A549 (cell line): ENCODE measurements around the gene RAD51B. TPM values are rescaled to one million over a fixed set of nuclear protein-coding genes. Genes with fewer than 3 reads are reported as not detected.

Source experiments
- ATAC-seq, 2 experiments: fragments of 200-7000 bp in 1 of 2; fragments of >200 bp in 1 of 2; cut with Nextera tagmentation in 1 of 2; cut with Tn5 transposase in 1 of 2; 3 replicates each; pipeline versions ENCODE4 v1.8.0 to v1.9.1; 2018 to 2020; ENCODE audit warnings: mild to moderate bottlenecking in 1 of 2, moderate library complexity in 1 of 2
- CTCF ChIA-PET: fragments of 300-600 bp; sonication (Branson Sonifier 250); formaldehyde crosslinking; extraction: SDS; loops from one replicate; lab custom pipeline; 2021; ENCODE audit warnings: antibody characterized with exemption, inconsistent platforms; lab: Yijun Ruan, JAX
- POLR2A ChIA-PET: fragments of 350-600 bp; formaldehyde crosslinking; extraction: SDS; loops from one replicate; lab custom pipeline; 2021; ENCODE audit warnings: antibody characterized with exemption, inconsistent platforms; lab: Yijun Ruan, JAX
- DNase-seq, 2 experiments: peaks; one replicate each; pipeline versions ENCODE4 v3.0.0 to v3.0.0-alpha.2; 2011 to 2016; ENCODE audit warnings: low read depth in 1 of 2, low spot score in 1 of 2
- FAIRE-seq: peaks from 2 replicates; lab custom pipeline; 2011; peaks lifted over from hg19 to GRCh38; lab: Jason Lieb, UNC
- H3K27ac ChIP-seq, 2 experiments: fragments of >200 bp; sonication (Bioruptor Twin); formaldehyde crosslinking; 3 replicates each; pipeline ENCODE4 v1.5.1; 2016 to 2017
- H3K4me1 ChIP-seq: fragments of >200 bp; sonication (Bioruptor Twin); formaldehyde crosslinking; 3 replicates; pipeline ENCODE4 v1.6.1; 2016
- H3K4me2 ChIP-seq: fragments of >200 bp; sonication (Bioruptor Twin); formaldehyde crosslinking; 3 replicates; pipeline ENCODE4 v1.6.1; 2016
- H3K4me3 ChIP-seq: fragments of >200 bp; sonication (Bioruptor Twin); formaldehyde crosslinking; 3 replicates; pipeline ENCODE4 v1.5.1; 2016
- H3K9me3 ChIP-seq: fragments of >200 bp; sonication (Bioruptor Twin); formaldehyde crosslinking; 3 replicates; pipeline ENCODE4 v1.6.1; 2016
- ATOH8 ChIP-seq: fragments of 250-450 bp; sonication (Bioruptor Pico); IDR thresholded peaks from 2 replicates; pipeline ENCODE4 v1.5.0; 2020; ENCODE audit warnings: low read depth, mild to moderate bottlenecking, moderate library complexity
- BHLHE40 ChIP-seq: IDR thresholded peaks from 2 replicates; pipeline ENCODE4 v1.6.1; 2012; ENCODE audit warnings: low read depth, low read length, inconsistent platforms
- CBX2 ChIP-seq: fragments of 200-600 bp; sonication (generic); IDR thresholded peaks from 2 replicates; pipeline ENCODE4 v1.6.1; 2016; ENCODE audit warnings: low read depth, mild to moderate bottlenecking, borderline replicate concordance
- CBX8 ChIP-seq: fragments of 200-600 bp; sonication (generic); IDR thresholded peaks from 2 replicates; pipeline ENCODE4 v1.6.1; 2016
- EHMT2 ChIP-seq: fragments of 200-600 bp; sonication (generic); IDR thresholded peaks from 2 replicates; pipeline ENCODE4 v1.6.1; 2016; ENCODE audit warnings: antibody characterized with exemption, low read depth, mild to moderate bottlenecking, moderate library complexity
- FOSB ChIP-seq: fragments of 250-450 bp; sonication (Bioruptor Pico); IDR thresholded peaks from 2 replicates; pipeline ENCODE4 v1.5.0; 2020; ENCODE audit warnings: mild to moderate bottlenecking, moderate library complexity
- FOXS1 ChIP-seq: fragments of 250-450 bp; sonication (Bioruptor Pico); IDR thresholded peaks from 2 replicates; pipeline ENCODE4 v1.5.0; 2020; ENCODE audit warnings: mild to moderate bottlenecking, moderate library complexity
- GATA3 ChIP-seq: IDR thresholded peaks from 2 replicates; pipeline ENCODE4 v1.6.1; 2012; ENCODE audit warnings: borderline replicate concordance
- HDAC2 ChIP-seq: fragments of 200-600 bp; sonication (generic); IDR thresholded peaks from 2 replicates; pipeline ENCODE4 v1.6.1; 2016
- HES2 ChIP-seq: fragments of >200 bp; sonication (Bioruptor Twin); formaldehyde crosslinking; IDR thresholded peaks from 2 replicates; pipeline ENCODE4 v1.6.1; 2016
- HEYL ChIP-seq: fragments of 250-450 bp; sonication (Bioruptor Pico); IDR thresholded peaks from 2 replicates; pipeline ENCODE4 v1.8.0; 2021; ENCODE audit warnings: mild to moderate bottlenecking, moderate library complexity
- JUN ChIP-seq, 2 experiments: fragments of >200 bp; sonication (Bioruptor Twin); formaldehyde crosslinking; IDR thresholded peaks; 2 replicates in 1 of 2; 3 replicates in 1 of 2; pipeline ENCODE4 v1.6.1; 2016 to 2017
- KDM1A ChIP-seq: fragments of 200-600 bp; sonication (generic); IDR thresholded peaks from 2 replicates; pipeline ENCODE4 v1.6.1; 2016; ENCODE audit warnings: low read depth, mild to moderate bottlenecking
- KDM5A ChIP-seq: fragments of 200-600 bp; sonication (generic); IDR thresholded peaks from 2 replicates; pipeline ENCODE4 v1.6.1; 2016; ENCODE audit warnings: antibody characterized with exemption, mild to moderate bottlenecking
- POLR2AphosphoS2 ChIP-seq: conservative IDR thresholded peaks from 2 replicates; pipeline ENCODE4 v1.6.1; 2012; ENCODE audit warnings: low read length, improper control_type of control experiment, inconsistent platforms
- RAD21 ChIP-seq, 2 experiments: fragments of >200 bp in 1 of 2; sonication (Bioruptor Twin) in 1 of 2; formaldehyde crosslinking in 1 of 2; IDR thresholded peaks in 1 of 2; conservative IDR thresholded peaks in 1 of 2; 2 replicates in 1 of 2; 3 replicates in 1 of 2; pipeline ENCODE4 v1.6.1; 2012 to 2018; ENCODE audit warnings: inconsistent platforms in 1 of 2
- RCOR1 ChIP-seq: fragments of 150-350 bp; IDR thresholded peaks from 2 replicates; pipeline ENCODE4 v1.6.1; 2014; ENCODE audit warnings: antibody characterized with exemption, low read length, low read depth
- REST ChIP-seq: fragments of 200-600 bp; sonication (generic); IDR thresholded peaks from 2 replicates; pipeline ENCODE4 v1.6.1; 2016; ENCODE audit warnings: antibody characterized with exemption, mild to moderate bottlenecking, moderate library complexity
- SREBF2 ChIP-seq: fragments of 450-650 bp; IDR thresholded peaks from 2 replicates; pipeline ENCODE4 v1.6.1; 2014; ENCODE audit warnings: mild to moderate bottlenecking, moderate library complexity
- ZFP36 ChIP-seq: fragments of 450-650 bp; IDR thresholded peaks from 2 replicates; pipeline ENCODE4 v1.6.1; 2014; ENCODE audit warnings: borderline replicate concordance; ENCODE audit not compliant: partially characterized antibody
- WGBS: methylation state at CpG from one replicate; pipeline ENCODE4 v1.1.6; 2017; ENCODE audit errors: missing lambda C conversion rate; 5-methylcytosine and 5-hydroxymethylcytosine counted together
- polyA plus RNA-seq, 4 experiments: library from polyadenylated mRNA; depleted of rRNA in 3 of 4; stranded (reverse); fragments of >200 nt; fragmentation: RNase III in 1 of 4; extraction: RNeasy Plus Mini Kit Qiagen cat#74134 plus additional on column Dnase treatment in 1 of 4; gene quantifications; 2 replicates in 3 of 4; 3 replicates in 1 of 4; pipeline ENCODE4 v1.2.3, GENCODE V29; 2011 to 2017
- TF ChIP-seq, protein P1 (sequence below): fragments of 150-350 bp; IDR thresholded peaks from 2 replicates; pipeline ENCODE4 v1.6.1; 2014; ENCODE audit warnings: low read depth, mild to moderate bottlenecking, low read length

RAD51B gene
- polyA plus RNA-seq, 2 of the 4 experiments (the other 2 are of a cell fraction), result 7.2 to 10.8 TPM

DNA sequence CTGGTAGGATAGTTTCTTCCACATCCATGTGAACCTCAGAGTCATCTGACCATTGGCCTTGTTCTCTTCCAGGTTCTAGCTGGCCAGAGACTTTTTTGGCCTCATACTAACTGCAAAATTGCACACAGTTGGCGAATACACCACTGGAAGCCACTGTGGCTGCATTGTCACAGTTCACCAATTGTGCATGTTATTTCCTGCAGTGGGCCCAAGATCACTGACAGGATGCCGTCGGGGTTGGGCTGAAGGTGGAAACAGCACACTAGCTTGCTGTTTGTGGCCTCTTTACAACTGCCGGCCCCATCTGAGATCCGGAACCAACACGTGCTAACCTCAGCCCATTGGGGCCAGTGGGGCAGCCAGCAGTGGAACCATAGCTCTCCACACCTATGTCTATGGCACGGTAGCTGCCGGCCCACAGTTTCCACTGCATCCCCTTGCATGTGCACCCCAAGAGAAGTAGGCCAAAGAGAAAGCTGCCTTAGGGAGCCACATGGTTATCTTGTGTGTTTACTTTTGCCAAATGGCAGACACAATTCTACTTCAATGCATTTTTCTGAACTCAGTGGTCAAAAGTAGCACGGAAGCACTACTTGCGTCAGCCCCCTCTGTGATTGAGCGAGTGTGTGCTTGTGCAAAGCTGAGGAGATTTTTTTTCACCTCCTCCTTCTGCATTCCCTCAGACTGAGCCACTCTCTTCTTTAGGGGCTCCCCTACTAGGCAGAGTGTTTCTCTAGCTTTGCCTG lies 464.0 kb downstream of the RAD51B start:
- no peak for TF ChIP-seq RCOR1
- no peak for TF ChIP-seq KDM1A
- no peak for TF ChIP-seq EHMT2
- no peak for TF ChIP-seq KDM5A
- no peak for TF ChIP-seq HDAC2
- TF ChIP-seq CBX2, result no peak
- TF ChIP-seq JUN (IDR thresholded peaks at IDR 0.05), result no peak
- TF ChIP-seq CBX8, result no peak
- no peak for TF ChIP-seq BHLHE40
- no peak for TF ChIP-seq SREBF2
- no peak for TF ChIP-seq HEYL
- no peak for TF ChIP-seq RAD21 (conservative IDR thresholded peaks at IDR 0.05 in 1 of 2, IDR thresholded peaks at IDR 0.05 in 1 of 2)
- no peak overlapping the region for H3K4me2 ChIP-seq
- H3K4me1 ChIP-seq, result peaks cover 29% of the 10 kb centered on the region
- no peak for ATAC-seq
- no peak for DNase-seq
- FAIRE-seq, result no peak
- H3K27ac ChIP-seq, result peak overlapping the region; percentile 49 to 59; a peak in 4 of 6 replicates
- POLR2A ChIA-PET, result no interaction called here
- 98% methylated on average over 11 of the region's 11 CpGs for WGBS
- H3K9me3 ChIP-seq, result no peaks in the 10 kb centered on the region
- no peak overlapping the region for H3K4me3 ChIP-seq
- CTCF ChIA-PET, result interaction anchor here (1.1 kb wide), 1 partner anchor 34 kb away, joined by 3 read pairs; no protein-coding TSS in a partner anchor

DNA sequence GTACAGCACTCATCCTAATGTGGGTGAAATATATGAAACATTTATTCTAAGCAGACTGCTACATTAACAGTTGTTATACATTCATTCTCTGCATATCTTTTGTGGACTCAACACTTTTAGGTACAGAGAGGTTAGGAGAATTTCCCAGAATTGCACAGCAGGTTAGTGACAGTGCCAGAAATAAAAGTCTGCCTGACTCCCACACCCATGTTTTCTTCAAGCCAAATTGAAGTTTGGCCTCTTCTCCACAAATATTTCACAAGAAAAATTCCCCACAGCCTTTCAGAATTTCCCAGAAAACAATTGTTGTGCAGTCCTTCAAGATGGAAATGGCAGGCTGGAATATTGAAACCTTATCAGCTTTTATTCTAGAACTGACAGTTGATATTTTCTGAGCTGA lies 464.8 kb downstream of the RAD51B start:
- ChIA-PET POLR2A (no interaction called here), CTCF (interaction anchor here (1.1 kb wide), 1 partner anchor 34 kb away, joined by 3 read pairs; no protein-coding TSS in a partner anchor)
- H3K4me1 ChIP-seq, result peaks cover 21% of the 10 kb centered on the region
- H3K4me2 ChIP-seq, result no peak overlapping the region
- no peak overlapping the region for H3K4me3 ChIP-seq
- no peak for TF ChIP-seq HES2
- TF ChIP-seq POLR2AphosphoS2, result no peak
- TF ChIP-seq, protein P1, sequence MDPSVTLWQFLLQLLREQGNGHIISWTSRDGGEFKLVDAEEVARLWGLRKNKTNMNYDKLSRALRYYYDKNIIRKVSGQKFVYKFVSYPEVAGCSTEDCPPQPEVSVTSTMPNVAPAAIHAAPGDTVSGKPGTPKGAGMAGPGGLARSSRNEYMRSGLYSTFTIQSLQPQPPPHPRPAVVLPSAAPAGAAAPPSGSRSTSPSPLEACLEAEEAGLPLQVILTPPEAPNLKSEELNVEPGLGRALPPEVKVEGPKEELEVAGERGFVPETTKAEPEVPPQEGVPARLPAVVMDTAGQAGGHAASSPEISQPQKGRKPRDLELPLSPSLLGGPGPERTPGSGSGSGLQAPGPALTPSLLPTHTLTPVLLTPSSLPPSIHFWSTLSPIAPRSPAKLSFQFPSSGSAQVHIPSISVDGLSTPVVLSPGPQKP, result no peak
- no peak for TF ChIP-seq KDM5A
- no peak for TF ChIP-seq ATOH8 (CRISPR knock-in tag)
- TF ChIP-seq BHLHE40, result no peak
- TF ChIP-seq KDM1A, result no peak
- no peak for TF ChIP-seq FOSB
- TF ChIP-seq REST, result no peak
- TF ChIP-seq ZFP36, result no peak
- TF ChIP-seq GATA3, result no peak
- no peak for TF ChIP-seq FOXS1 (CRISPR knock-in tag)
- H3K27ac ChIP-seq, result 0 out of 6 replicates have a peak overlapping the region, but pooled peaks of 1 of the 2 experiments have one; percentile 59
- H3K9me3 ChIP-seq, result no peaks in the 10 kb centered on the region
- ATAC-seq, result no peak
- DNase-seq, result no peak
- no peak for FAIRE-seq
